Mesendoderm (in vitro differentiated cells): ENCODE data around the gene SLC26A1.

Source experiments
- DNase-seq: peaks from one replicate; pipeline ENCODE4 v3.0.0; 2013
- H2AK5ac ChIP-seq: 2 replicates; pipeline ENCODE4 v1.6.1; 2013; ENCODE audit warnings: low read length, inconsistent platforms
- H2BK120ac ChIP-seq: 2 replicates; pipeline ENCODE4 v1.6.1; 2013; ENCODE audit warnings: low read depth, mild to moderate bottlenecking, low read length, moderate library complexity, mixed read lengths
- H2BK15ac ChIP-seq: replicated peaks from 2 replicates; pipeline ENCODE4 v1.6.1; 2013; ENCODE audit warnings: low read depth, mild to moderate bottlenecking, moderate library complexity
- H2BK5ac ChIP-seq: 2 replicates; pipeline ENCODE4 v1.6.1; 2013; ENCODE audit warnings: low read length, inconsistent platforms
- H3K18ac ChIP-seq: 2 replicates; pipeline ENCODE4 v1.6.1; 2013; ENCODE audit warnings: mild to moderate bottlenecking, low read length, mixed read lengths
- H3K23ac ChIP-seq: one replicate; pipeline ENCODE4 v1.6.1; 2013; ENCODE audit warnings: low read length
- H3K27ac ChIP-seq: 2 replicates; pipeline ENCODE4 v1.5.1; 2013; ENCODE audit warnings: low read depth, mild to moderate bottlenecking, inconsistent platforms, low read length, moderate library complexity
- H3K27me3 ChIP-seq: 2 replicates; pipeline ENCODE4 v1.6.1; 2013; ENCODE audit warnings: low read length, control low read depth, mild to moderate bottlenecking, inconsistent platforms; ENCODE audit not compliant: insufficient read depth, poor library complexity
- H3K36me3 ChIP-seq: 2 replicates; pipeline ENCODE4 v1.6.1; 2013; ENCODE audit warnings: low read length, inconsistent platforms; ENCODE audit not compliant: control insufficient read depth, insufficient read depth
- H3K4ac ChIP-seq: one replicate; pipeline ENCODE4 v1.6.1; 2013; ENCODE audit warnings: low read depth, mild to moderate bottlenecking, low read length, moderate library complexity
- H3K4me1 ChIP-seq: 2 replicates; pipeline ENCODE4 v1.6.1; 2013; ENCODE audit warnings: low read depth, low read length, inconsistent platforms; ENCODE audit not compliant: control insufficient read depth
- H3K4me2 ChIP-seq: 2 replicates; pipeline ENCODE4 v1.6.1; 2013; ENCODE audit warnings: low read length
- H3K4me3 ChIP-seq: 2 replicates; pipeline ENCODE4 v1.5.1; 2013; ENCODE audit warnings: mild to moderate bottlenecking, low read length
- H3K56ac ChIP-seq: one replicate; pipeline ENCODE4 v1.6.1; 2013; ENCODE audit warnings: low read length
- H3K79me1 ChIP-seq: 2 replicates; pipeline ENCODE4 v1.6.1; 2013; ENCODE audit warnings: low read length, inconsistent platforms
- H3K79me2 ChIP-seq: 2 replicates; pipeline ENCODE4 v1.6.1; 2013; ENCODE audit warnings: mild to moderate bottlenecking, low read length; ENCODE audit not compliant: control insufficient read depth, insufficient read depth
- H3K9ac ChIP-seq: 2 replicates; pipeline ENCODE4 v1.6.1; 2013; ENCODE audit warnings: low read length, inconsistent platforms
- H4K5ac ChIP-seq: one replicate; pipeline ENCODE4 v1.6.1; 2013; ENCODE audit warnings: low read length
- H4K8ac ChIP-seq: one replicate; pipeline ENCODE4 v1.6.1; 2013; ENCODE audit warnings: low read depth, mild to moderate bottlenecking, control low read depth, low read length, moderate library complexity
- WGBS: extraction: QIAGEN DNeasy Blood & Tissue Kit; methylation state at CpG from one replicate; pipeline ENCODE4 v1.1.7; 2013; ENCODE audit warnings: low lambda C conversion rate, missing lambda C conversion rate; ENCODE audit not compliant: insufficient coverage; ENCODE audit errors: extremely low coverage; 5-methylcytosine and 5-hydroxymethylcytosine counted together

SLC26A1 gene

GRCh38 chr4:1021386-1022050, 28.3 kb upstream of the SLC26A1 start:
- Histone ChIP-seq H3K56ac (no peak overlapping the region), H3K18ac (no peak overlapping the region), H4K8ac (no peak overlapping the region), H2BK120ac (no peak overlapping the region), H3K4me1 (no peaks in the 10 kb centered on the region), H3K79me1 (no peaks in the 10 kb centered on the region), H2BK5ac (no peak overlapping the region), H3K27me3 (no peaks in the 10 kb centered on the region), H2AK5ac (no peak overlapping the region), H3K4ac (no peak overlapping the region), H3K27ac (no peak overlapping the region), H3K36me3 (peaks cover 8% of the 10 kb centered on the region), H3K4me2 (no peak overlapping the region), H3K79me2 (no peaks in the 10 kb centered on the region), H3K4me3 (no peak overlapping the region), H4K5ac (no peak overlapping the region), H3K23ac (no peak overlapping the region), H3K9ac (no peak overlapping the region), H2BK15ac (no peak overlapping the region)
- no CpG with 5 or more reads among the region's 19 CpGs for WGBS
- no peak for DNase-seq

GRCh38 chr4:1019729-1020470, 26.7 kb upstream of the SLC26A1 start:
- Histone ChIP-seq H3K4me2 (no peak overlapping the region), H3K4me1 (no peaks in the 10 kb centered on the region), H4K5ac (no peak overlapping the region), H3K56ac (peak overlapping the region; percentile 28), H3K27ac (no peak overlapping the region), H2BK5ac (no peak overlapping the region), H2BK15ac (no peak overlapping the region), H3K4ac (no peak overlapping the region), H3K9ac (no peak overlapping the region), H2AK5ac (no peak overlapping the region), H3K36me3 (no peaks in the 10 kb centered on the region), H3K79me1 (no peaks in the 10 kb centered on the region), H2BK120ac (no peak overlapping the region), H3K27me3 (no peaks in the 10 kb centered on the region), H3K23ac (no peak overlapping the region), H3K4me3 (no peak overlapping the region), H4K8ac (no peak overlapping the region), H3K18ac (no peak overlapping the region), H3K79me2 (no peaks in the 10 kb centered on the region)
- peak; percentile 45 for DNase-seq
- WGBS: no CpG with 5 or more reads among the region's 23 CpGs

GRCh38 chr4:1019320-1019719, 26.1 kb upstream of the SLC26A1 start:
- no peaks in the 10 kb centered on the region for H3K79me2 ChIP-seq
- no peak overlapping the region for H3K27ac ChIP-seq
- no CpG with 5 or more reads among the region's 9 CpGs for WGBS
- no peak overlapping the region for H2BK120ac ChIP-seq
- no peak overlapping the region for H3K23ac ChIP-seq
- no peak overlapping the region for H3K9ac ChIP-seq
- H3K4me1 ChIP-seq: no peaks in the 10 kb centered on the region
- no peak overlapping the region for H3K4me3 ChIP-seq
- H3K4ac ChIP-seq: no peak overlapping the region
- H3K79me1 ChIP-seq: no peaks in the 10 kb centered on the region
- no peak overlapping the region for H4K5ac ChIP-seq
- no peak for DNase-seq
- H3K18ac ChIP-seq: no peak overlapping the region
- no peaks in the 10 kb centered on the region for H3K27me3 ChIP-seq
- H4K8ac ChIP-seq: no peak overlapping the region
- no peak overlapping the region for H2BK15ac ChIP-seq
- no peak overlapping the region for H2BK5ac ChIP-seq
- H3K56ac ChIP-seq: peak overlapping the region; percentile 44
- no peaks in the 10 kb centered on the region for H3K36me3 ChIP-seq
- no peak overlapping the region for H2AK5ac ChIP-seq
- no peak overlapping the region for H3K4me2 ChIP-seq

- WGBS: no CpG with 5 or more reads among the region's 29 CpGs
- Histone ChIP-seq H3K4me1 (no peaks in the 10 kb centered on the region), H2BK15ac (no peak overlapping the region), H3K4me3 (no peak overlapping the region), H3K36me3 (no peaks in the 10 kb centered on the region), H2BK5ac (no peak overlapping the region), H3K27ac (no peak overlapping the region), H2AK5ac (no peak overlapping the region), H3K4me2 (no peak overlapping the region), H3K56ac (no peak overlapping the region), H3K18ac (no peak overlapping the region), H4K5ac (no peak overlapping the region), H4K8ac (no peak overlapping the region), H3K79me1 (no peaks in the 10 kb centered on the region), H3K9ac (no peak overlapping the region), H3K79me2 (no peaks in the 10 kb centered on the region), H3K27me3 (no peaks in the 10 kb centered on the region), H3K23ac (no peak overlapping the region), H2BK120ac (no peak overlapping the region), H3K4ac (no peak overlapping the region)
- DNase-seq: no peak
Measured at GRCh38 chr4:1018147-1019020, 25.2 kb upstream of the SLC26A1 start.

- Histone ChIP-seq H3K79me1 (no peaks in the 10 kb centered on the region), H3K4me2 (no peak overlapping the region), H3K4me3 (no peak overlapping the region), H2BK120ac (no peak overlapping the region), H3K18ac (no peak overlapping the region), H3K79me2 (no peaks in the 10 kb centered on the region), H3K36me3 (no peaks in the 10 kb centered on the region), H3K9ac (no peak overlapping the region), H2BK5ac (no peak overlapping the region), H4K8ac (no peak overlapping the region), H3K4ac (no peak overlapping the region), H3K4me1 (no peaks in the 10 kb centered on the region), H2AK5ac (no peak overlapping the region), H3K27ac (no peak overlapping the region), H3K27me3 (no peaks in the 10 kb centered on the region), H3K56ac (no peak overlapping the region), H2BK15ac (no peak overlapping the region), H4K5ac (no peak overlapping the region), H3K23ac (no peak overlapping the region)
- WGBS: no CpG with 5 or more reads among the region's 15 CpGs
- DNase-seq: no peak
Measured at GRCh38 chr4:1017706-1018105, 24.5 kb upstream of the SLC26A1 start.
